Stimulated activated CD4-positive, alpha-beta T cell treated with anti-CD3 and anti-CD28 coated beads, Interleukin-1b, Interleukin-23, amount 100 ng/mL, for 24 hours (primary cell): ENCODE data around the gene HSPA9.

Experiments used
- DNase-seq, 4 experiments: peaks; one replicate each; pipeline ENCODE4 v3.0.0-alpha.2; 2020; ENCODE audit warnings: low read depth in 4 of 4, low spot score in 1 of 4

The HSPA9 gene

DNA sequence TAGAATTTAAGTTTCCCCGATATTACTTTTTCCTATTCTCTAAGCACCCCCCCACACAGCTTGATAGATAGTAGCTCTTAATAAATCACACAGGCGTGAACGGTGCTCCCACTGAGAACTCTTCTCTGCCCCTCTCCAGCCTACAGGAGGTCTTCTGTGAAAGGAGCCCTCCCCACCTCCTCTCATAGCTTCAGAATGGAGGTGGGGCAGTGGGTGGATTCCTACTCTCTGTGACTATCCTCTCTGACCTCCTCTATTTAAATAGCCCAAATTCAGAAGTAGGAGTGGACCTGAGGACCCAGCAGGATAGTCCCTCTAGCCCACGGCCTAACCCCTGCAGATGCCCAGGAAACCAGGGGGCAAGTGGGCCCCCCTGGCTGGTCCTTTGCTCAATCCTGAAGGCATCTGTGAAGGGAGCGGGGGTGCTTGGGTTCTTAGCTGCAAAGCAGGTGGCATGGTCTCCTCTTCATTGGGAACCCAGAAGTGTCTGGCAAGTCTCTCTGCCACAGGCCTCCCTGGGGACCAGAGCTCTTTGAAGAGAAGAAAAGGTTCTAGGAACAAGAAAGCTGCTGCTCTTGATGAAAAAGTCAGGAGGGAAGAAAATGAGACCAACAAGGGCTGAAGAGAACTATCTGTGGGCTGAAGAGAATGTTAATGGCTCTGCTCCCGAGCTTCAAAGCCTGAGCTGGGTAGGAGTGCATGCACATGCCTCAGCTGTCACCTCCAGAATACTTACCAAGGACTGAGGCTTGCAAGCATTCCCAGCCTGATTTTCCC lies 21.1 kb upstream of the HSPA9 start:
- DNase-seq, result no peak

DNA sequence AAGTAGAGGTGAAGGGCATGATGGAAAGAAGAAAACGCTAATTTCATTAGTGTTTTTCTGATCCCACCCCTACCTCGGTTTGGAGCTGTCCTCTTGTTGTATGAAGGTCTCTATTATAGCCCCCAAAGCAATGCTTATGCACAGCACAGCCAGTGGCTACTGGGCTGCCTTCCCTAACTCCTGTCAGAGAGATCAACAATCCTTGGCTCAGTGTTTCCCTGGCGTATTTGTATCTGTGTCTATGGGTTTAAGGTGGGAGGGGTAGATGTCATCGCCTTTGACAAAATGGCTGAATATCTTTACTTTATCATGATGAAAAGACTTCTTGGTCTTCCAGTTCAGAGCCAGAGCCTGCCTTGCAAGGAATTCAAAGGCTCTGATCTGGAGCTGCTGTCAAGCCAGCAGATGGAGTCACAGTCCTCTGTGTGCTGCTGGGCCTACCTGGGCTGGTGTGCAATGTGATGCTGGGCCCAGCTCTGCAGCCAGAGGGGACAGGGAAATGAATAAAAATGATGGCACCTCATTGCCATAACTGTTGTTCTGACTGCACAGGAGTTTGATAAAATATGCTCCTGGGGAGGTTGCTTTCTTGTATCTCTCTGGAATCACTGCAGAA lies 20.1 kb upstream of the HSPA9 start:
- no peak for DNase-seq

DNA sequence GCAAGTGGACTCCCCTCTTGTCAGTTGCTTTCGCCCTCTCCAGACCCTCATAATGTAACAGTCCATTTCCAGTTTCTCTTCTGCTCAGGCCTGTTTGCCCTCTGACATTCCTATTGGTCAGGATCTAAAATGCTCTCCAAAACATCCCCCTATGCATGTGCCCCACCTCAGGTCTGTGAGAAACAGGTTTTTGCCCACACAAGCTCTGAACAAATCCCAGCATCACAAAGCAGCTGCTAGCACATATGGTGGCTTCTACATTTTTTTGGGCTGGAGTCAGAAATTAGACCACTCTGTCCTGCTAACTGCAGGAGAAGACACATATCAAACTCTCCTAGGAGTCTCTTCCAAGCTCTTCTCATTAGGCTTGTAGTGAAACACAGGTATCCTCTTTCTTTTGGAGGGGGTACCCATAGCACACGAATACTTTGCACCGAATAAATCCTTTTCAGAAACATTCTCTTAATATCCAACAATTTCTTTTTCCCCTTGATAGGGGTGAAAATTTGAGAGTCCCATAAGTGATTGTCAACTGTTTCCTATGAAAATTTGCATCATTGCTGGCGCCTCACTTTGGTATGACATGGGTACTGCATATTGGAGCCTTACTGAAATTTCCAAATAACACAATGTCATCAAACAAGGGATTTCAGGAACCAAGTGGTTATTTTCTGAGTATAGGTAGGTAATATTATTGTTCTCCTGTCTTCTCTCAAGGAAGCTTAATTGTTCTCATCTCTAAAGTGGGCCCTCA lies 19.3 kb upstream of the HSPA9 start:
- no peak for DNase-seq

DNA sequence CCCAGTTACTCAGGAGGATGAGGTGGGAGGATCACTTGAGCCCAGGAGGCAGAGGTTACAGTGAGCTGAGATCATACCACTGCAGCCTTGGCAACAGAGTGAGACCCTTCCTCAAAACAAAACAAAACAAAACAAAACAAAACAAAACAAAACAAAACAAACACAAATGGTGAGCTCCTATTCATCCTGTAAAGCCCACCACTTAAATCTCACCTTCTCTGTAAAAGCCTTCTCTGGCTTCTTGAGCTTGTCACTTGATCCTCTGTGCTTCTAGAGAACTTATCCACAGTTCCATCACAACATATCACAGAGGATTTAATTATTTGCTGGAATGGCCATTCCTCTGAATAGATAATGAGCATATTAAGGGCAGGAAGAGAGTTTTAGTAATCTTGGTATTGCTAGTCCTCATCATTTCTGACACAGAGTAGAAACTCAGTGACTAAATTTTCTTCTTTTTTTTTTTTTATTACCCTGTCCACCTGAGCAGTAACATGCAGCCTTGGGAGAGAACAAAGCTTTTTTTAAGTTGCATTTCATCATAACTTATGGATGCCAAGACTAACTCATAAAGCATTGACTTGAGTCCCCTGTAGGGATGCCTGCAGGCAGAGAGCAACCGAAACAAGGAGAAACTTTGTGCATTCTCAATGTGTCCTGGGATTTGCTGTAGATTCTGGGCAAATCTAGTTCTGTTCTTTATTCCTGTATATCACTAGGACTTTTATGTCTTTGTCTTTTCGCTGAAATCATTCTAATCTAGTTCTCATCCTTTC lies 13.0 kb upstream of the HSPA9 start:
- DNase-seq, result no peak

DNA sequence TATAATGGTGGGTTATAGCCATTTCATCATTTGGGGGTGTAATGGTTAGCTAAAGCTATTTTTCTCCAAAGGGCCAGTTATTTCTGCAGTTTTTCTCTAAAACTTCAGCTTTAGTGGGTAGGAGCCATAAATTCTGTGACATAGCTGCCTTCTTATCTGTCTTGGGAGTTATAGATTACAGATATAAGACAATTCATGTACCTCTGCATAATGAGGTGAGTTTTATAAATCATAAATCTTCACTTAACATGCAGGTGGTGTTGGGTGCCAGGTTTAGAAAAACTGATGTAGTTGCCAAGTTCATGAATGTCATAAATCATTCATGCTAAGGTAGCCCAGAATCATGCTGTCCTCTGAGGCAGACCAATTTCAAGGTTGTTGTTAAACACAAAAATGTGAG lies 10.0 kb upstream of the HSPA9 start:
- no peak for DNase-seq

DNA sequence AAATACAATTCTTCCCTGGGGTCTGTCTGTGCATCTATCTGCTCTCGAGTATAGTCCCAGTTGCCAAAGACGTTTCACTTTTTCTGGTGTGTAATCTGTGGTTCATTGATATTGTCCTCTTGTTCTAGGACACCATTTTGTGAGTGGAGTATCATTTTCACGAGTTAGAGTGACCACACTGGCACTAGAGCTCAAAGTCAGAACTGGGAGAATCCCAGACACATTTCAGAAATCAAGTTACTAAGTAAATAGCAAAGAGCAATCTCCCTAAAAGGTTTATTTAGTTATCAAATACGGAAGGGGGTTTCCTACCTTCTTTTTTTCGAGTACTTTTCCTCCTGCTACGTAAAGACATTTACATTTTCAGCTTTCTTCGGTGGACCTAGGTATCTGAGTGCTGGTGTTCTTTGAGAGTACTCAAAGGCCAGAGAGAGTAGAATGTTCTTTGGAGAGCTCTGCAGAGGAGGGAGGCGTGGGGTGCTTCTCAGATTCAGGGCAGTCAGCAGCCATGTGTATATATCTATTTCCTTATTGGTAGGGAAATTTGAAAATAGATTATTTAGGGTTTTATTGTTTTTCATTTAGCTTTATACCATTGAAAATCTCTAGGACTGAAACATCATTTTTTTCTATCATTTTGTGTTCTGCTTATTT lies 8.9 kb upstream of the HSPA9 start:
- DNase-seq, result no peak

DNA sequence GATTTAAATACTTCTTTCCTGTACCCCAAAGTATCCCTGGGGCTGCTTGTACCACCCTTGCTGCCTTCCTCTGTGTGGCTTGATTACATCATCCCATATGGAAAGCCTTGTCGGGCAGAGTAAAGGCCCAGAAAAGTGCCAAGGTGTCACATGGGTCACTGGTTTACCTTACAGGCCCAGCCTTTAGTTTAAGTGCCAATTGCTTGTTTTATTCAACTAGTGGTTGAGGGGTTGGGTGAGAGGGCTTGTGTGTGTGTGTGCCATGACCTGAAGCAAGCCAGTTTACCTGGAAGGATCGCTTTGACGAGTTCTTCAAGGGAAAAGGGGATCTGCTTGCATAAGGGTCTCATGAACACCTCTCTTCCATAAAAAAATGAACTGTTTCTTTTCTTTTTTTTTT lies 7.8 kb upstream of the HSPA9 start:
- no peak for DNase-seq

DNA sequence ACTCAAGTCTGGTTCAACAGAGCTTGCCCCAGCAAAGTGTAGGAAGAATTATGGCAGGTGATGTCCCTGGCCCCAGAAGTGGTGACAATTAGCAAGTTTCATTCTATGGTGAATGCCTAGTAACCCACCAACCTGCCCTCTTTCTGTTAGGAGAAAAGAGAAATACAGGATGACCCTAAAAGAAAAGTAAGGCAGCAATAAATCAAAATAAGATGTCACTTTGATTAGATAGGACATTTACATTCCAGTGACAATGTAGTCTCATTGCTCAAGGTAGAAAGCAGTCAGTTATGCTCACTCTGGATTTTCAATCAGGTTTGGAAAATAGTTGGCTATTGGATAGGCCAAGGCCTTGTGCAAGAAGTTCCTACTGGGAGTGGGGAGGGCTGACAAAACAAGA lies 5.6 kb upstream of the HSPA9 start:
- DNase-seq, result no peak

DNA sequence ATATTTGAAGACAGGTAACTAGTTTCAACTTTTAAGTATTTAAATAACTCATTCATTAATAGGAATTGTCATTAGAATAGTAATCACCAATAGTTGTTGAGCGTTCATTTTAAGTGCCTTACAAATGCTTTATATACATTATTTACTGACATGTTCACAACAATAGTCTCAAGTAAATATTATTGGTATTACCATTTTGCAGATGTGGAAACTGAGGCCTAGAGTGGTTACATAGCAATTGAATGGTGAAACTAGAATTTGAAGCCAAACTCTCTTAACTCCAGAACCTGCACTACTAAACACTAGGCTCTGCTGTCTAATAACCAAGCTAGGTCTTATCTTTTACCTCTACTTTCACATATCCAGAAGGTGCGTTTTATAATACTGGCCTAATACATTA lies 4.8 kb upstream of the HSPA9 start:
- no peak for DNase-seq

DNA sequence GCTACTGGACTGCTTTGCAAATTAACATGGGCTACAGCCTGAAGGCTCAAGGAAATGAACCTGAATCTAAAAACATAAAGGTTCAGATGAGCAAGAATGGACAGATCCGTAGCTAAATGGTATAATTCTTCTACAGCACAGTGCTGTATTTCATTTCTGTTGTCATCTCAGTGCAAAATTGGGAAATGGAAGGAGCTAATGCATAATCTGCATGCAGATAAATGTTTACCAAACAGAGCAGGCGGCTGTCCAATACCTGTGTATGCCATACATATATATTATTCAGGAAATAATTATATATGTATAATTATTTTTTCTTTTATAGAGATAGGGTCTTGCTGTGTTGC lies 4.3 kb upstream of the HSPA9 start:
- DNase-seq, result no peak

DNA sequence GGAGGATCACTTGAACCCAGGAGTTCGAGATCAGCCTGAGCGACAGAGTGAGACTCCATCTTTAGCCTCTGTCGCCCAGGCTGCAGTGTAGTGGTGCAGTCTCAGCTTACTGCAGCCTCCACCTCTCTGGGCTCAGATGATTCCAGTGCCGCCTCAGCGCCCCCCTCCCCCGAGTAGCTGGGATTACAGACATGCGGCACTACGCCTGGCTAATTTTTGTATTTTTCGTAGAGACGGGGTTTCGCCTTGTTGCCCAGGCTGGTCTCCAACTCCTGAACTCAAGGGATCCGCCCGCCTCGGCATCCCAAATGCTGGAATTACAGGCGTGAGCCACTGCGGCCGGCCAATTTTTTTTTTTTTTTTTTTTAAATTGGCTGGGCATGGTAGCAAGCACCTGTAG lies 2.3 kb upstream of the HSPA9 start:
- DNase-seq, result no peak

DNA sequence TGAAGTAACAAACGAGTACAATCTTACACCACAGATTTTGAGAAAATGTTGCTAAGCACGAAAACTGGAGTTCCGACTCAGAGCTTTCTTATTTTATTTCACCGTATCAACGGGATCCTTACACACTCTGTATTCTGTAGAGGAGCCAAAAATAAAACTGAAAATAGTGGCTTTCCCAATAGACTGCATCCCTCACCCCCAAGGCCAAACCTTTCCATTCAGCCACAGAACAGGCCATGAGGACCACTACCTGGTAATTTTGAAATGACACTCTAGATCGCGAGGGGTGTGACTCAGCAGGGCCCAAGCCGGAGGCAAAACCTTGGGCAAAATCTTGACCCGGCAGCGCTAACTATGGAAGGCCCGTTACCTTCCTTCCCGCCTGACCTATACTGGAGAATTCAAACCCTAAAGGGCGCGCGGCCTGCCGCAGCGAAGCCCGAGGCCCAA lies 432 bp downstream of the HSPA9 start:
- peak in 1 of 4 experiments; percentile 10 for DNase-seq

DNA sequence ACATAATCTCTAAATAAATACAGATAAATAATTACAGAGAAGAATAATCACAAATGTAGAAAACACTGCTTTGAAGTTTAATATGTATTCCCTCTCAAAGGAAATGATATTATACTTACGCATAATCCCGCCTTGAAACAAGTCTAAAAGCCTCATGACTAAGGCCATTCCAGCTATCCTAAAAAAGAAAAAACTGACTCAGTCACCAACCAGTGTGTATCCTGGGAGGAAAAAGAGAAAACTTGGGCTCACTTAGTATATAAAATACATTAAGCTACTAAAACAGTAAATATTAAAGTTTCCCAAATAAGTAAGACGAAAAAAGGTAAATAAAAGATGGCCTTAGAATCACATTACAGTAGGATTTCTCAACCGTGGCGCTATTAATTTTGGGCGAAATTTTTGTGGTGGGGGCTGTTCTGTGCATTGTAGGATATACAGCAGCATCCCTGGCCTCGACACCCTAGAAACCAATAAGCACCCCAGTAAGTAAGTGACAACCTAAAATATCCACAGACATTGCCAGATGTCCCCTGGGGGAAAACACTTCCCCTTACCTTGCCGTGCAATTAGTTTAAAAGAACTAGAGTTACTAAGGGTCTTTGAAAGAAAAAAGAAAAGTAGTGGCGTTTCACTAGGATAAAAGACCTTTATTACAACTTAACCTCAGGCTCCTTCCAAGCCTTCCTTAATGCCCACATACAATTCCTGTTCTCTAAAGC lies 1.1 kb downstream of the HSPA9 start:
- DNase-seq, result no peak

DNA sequence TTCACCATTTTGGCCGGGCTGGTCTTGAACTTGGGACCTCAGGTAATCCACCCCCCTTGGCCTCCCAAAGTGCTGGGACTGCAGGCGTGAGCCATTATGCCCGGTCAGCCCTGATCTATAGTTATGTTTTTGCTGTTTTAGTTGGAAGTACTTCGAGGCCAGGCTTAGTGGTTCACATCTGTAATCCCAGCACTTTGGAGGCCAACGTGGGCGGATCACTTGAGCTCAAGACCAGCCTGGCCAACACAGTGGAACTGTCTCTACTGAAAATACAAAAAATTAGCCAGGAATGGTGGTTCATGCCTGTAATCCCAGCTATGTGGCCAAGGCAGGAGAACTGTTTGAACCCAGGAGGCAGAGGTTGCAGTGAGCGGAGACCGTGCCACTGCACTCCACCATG lies 2.0 kb downstream of the HSPA9 start:
- DNase-seq, result no peak

DNA sequence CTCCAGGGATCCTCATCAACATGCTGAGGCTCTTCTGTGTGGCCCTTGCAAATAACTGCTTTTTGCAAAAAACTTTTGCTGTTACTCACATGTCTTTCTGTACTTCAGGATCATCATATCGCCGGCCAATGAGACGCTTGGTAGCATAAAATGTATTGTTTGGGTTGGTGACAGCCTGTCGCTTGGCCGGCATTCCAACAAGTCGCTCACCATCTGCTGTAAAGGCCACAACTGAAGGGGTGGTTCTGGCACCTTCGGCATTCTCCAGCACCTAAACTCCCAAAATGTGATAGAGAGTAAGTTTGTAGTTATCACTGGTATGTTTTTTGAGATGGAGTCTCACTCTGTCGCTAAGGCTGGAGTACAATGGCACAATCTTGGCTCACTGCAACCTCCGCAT lies 4.3 kb downstream of the HSPA9 start:
- no peak for DNase-seq

DNA sequence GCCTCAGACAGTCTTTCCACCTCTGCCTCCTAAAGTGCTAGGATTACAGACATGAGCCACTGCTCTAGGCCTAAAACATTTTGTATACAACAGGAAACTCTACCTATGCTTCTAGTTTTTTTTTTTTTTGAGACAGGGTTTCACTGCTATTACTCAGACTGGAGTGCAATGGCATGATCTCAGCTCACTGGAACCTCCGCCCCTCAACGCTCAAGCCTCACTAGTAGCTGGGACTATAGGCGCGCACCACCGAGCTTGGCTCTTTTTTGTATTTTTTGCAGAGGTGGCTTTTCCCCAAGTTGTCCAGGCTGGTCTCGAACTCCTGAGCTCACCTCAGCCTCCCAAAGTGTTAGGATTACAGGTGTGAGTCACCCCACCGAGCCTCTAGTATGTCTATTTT lies 5.4 kb downstream of the HSPA9 start:
- DNase-seq, result no peak

DNA sequence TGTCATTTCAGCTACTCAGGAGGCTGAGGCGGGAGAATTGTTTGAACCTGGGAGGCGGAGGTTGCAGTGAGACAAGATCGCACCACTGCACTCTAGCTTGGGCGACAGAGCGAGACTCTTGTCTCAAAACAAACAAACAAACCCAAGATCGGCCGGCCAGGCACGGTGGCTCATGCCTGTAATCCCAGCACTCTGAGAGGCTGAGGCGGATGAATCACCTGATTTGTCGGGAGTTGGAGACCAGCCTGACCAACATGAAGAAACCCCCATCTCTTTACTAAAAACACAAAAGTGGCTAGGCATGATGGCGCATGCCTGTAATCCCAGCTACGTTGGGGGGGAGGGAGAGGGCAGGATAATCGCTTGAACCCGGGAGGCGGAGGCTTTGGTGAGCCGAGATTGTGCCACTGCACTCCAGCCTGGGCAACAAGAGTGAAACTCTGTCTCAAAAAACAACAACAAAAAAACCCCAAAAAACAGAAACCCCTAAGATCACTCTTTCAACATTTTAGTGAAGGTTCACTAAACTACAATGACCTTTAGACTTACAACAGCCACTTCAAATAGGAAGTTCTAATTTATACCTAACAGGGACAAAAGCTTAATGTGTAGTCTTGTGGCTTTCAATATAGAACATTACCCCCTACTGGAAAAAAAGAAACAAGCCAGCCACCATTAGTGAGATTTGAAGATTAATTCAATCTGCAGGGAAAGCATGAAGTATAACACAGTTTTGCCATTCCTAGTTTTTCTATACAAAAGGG lies 7.0 kb downstream of the HSPA9 start:
- no peak for DNase-seq

DNA sequence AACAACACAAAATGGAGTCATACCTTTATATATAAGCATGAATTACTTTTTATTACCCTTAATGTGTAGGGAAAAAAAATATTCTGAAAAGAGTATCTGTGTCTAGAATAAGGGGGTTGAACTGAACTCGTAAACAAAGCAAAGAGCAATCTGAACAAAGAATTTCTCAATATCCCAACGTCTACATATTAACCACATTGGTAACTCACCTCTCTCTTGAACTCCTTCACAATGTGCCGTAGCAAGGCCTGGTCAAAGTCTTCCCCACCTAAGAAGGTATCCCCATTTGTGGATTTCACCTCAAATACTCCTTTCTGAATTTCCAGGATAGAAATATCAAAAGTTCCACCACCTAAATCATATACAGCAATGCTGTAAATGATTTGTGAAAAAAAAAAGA lies 8.4 kb downstream of the HSPA9 start:
- no peak for DNase-seq

DNA sequence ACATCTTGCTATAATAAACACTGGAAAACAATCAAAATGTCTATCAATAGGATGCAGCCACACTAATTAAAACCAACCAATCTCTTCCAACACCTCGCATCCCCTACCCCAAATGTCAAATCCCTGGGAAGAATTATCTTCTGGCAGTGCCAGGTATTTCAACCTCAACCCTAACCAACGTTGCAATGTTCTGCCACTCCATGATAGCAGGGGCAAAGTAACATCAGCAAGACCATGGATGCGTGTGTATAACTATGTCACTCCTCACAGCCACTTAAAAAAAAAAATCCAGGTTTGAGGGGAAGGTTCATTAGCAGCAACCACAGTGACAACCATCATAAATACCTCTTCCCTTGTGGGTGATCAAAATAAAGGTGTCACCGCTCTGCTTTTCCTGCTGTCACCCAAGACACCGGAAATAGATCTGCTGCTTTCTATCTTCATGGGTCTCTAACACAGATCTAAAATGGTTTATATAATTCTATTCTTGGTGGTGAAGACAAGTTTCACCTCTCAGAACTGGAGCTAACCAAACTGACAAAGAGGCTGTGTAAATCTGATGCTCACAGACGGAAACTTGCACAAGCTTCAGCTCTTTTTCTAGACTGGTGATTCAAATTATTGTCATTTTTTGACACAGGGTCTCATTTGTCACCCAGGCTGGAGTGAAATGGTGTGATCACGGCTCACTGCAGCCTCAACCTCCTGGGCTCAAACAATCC lies 9.9 kb downstream of the HSPA9 start:
- DNase-seq, result no peak
